Activated CD4-positive, alpha-beta T cell treated with anti-CD3 and anti-CD28 coated beads for 1 hour (primary cell): Measurements from ENCODE around the gene DICER1.

Experiments used
- DNase-seq: peaks from one replicate; pipeline ENCODE4 v3.0.0-alpha.2; 2020

The DICER1 gene

DNA sequence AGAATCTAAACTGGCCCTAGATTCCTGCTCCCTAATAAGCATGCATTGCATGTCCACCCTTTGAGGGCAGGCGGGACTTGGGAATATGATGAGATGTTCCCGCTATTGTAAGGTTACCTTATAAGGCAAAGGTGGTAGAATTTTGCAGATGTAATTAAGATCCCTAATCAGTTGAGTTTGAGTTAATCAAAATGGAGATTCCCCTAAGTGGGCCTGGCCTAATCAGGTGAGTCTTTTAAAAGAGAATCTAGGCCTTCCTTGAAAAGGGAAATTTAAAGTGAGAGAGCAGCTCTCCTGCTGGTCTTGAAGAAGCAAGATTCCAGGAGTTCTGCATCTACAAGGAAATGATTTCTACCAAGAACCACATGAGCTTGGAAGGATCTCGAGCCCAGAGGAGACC lies 83.4 kb downstream of the DICER1 start:
- no peak for DNase-seq

DNA sequence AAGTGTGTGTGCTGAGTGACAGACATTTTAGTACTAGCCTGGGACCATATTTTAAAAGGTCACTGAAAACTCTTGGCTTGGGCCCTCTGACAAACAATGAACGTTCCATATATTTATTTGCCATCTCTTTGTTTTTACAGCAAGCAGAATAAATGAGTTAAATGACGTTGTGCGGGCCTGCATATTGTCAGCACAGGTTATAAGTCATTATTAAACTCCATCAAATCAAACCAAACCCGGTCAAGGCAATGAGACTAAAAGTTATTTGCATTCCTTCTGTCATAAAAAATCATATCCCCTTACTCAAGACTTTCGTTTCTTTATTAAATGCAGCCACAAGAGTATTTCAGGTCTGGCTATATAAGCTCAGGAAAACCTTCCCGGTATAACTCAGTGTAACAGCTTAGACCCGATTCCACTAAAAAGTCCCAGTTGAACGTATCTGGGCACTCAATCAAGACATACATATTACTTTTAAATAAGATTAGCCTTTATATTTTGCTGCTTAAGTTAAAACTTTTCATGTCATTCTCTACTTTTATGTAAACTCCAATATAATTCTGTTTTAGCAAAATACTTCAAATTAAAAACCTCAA lies 84.9 kb downstream of the DICER1 start:
- no peak for DNase-seq

DNA sequence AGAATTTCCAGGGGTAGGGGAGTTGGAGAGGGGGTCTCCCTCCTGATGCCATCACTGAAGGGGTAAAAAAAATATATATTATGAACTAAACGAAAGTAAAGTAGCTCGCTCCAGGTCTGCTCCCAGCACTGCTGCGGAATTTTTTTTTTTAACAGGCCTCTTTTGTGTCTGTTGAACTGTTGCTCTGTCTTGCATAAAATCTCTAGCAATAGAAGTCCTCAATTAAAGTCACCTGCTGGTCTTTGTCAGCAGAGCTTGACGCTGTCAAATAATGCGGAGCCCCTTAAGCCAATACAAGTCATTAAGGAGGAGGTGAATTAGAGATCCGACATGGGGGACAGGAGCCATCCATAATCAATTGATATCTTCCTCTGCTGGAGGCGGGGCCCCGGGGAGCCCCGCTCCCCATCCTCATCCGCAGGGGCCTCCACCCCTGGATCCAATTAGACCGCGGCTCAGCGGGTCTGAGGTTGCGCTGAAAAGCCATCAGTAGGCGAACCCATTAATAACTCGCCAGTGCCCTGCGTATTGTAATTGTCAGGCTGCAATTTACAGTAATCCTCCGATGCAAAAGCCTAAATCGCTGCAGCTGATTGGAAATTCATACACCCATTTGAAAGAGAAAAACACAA lies 85.6 kb downstream of the DICER1 start:
- DNase-seq, result no peak

DNA sequence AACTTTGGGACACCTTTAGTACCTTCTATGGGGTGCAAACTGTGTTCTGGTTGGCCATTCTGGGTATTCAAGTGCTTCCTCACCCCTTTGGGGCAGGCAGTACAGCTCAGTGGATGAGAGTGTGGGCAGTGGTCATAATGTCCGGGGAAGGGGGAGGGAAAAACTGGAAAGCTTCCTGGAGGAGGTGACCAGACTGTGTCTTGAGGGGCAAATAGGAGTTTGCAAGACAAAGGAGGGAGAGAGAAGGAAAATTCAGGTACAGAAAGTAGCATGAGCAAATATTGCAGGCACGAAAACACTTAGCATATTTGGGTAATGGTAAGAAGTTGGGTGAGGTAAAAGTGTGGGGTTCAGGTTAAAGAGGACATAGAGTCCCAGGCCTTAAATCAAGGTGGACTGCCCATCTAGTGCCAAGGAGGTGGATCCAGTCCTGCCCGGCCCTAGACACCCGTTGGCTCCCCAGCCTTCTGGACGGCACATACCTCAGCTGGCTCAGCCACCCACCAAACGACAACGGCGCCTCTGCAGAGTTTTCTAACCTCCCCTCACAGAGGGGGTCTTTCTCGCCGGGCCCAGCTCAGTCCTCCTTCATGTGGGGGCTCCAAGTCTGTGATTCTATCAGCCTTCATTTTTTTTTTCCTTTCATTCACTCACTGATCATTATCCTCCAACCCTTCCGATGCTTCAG lies 86.4 kb downstream of the DICER1 start:
- no peak for DNase-seq

DNA sequence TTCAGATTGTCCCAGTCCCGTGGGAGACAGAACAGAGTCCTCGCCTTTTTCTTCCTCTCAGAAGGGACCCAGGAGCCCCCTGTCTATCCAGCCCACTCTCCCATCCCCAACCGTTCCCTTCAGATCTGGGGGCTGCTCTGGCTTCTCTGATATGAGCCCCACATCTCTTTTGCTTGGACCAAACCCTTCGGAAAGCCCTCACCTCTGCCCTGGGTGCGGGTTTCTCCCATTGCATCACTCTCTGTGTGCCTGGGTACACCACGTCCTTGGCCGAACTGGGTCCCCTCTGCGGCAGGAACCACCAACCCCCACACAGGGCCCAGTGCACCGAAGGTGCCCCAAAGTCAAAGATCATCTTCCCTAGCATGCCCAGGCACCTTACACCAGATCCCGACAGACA lies 87.8 kb downstream of the DICER1 start:
- DNase-seq, result no peak

DNA sequence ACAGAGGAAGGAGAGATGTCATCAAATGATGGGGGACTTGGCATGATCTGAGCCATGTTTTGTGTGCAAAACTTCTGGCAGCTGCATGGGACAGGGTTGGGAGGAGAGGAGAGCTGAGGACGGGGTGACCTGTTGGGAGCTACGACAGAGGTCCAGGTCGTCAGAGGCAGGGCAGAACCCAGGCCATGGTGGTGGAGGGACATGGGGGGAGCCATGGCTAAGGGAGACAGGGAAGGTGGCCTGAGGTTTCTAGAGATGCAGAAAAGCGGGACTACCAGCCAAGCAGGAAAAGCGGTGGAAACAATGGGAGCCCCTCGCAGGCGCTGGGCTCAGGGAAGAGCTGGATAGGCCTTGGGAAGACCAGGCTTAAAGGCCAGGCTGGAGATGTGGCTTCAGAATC lies 88.3 kb downstream of the DICER1 start:
- DNase-seq, result no peak

DNA sequence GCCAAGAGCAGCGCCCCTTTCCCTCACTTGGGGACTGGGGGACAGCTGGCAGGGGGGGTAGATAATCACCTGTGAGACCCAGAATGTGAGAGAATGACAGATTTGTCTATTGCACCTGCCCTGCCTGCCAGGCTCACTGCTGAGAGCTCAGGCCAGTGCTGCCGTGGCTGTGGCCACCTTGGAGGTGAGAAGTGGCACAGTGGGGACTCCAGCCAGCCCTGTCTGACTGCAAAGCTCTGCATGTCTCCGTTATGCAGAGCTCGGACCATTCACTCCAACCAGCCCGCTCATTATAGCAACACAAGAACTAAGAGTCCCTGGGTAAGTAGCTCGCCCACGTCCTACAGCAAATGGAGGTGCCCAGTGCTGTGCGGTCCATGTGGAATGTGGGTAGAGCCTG lies 88.8 kb downstream of the DICER1 start:
- DNase-seq, result no peak

DNA sequence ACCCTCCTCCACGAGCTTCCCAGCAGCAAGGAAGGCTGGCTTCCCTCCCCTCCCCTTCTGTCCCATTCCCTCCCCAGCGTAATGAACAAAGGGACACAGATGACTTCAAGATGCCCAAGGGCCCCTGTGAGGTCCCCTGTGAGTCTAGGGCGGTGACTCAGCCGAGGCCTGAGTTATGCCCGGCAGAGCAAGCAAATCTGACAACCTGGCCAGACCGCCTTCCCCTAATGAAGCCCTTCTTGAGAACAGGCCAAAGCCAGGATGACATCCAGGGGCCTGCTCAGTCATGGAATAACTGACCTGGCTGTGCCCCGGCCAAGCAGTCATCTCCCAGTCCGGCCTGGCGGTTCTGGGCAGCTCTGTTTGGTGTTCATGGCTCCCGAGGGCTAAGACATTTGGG lies 89.2 kb downstream of the DICER1 start:
- DNase-seq, result no peak

DNA sequence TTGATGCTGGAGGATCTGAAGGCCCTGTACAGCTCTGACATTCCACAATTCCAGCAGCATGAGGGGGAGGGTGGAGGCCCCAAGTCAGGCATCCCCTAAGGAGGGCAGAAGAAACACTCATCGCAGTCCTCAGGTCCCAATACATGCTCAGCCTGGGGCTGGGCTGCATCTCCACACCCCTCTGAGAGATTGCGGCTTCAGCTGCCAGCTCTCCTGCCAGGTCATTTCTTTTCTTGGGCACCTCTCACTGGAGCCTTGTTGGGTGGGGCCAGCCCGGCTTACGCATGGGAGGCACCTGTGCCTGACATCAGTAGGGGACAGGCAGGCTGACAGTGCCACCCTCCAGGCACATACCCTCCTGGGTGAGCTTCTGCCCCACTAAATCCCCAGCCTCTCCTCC lies 89.8 kb downstream of the DICER1 start:
- DNase-seq, result no peak

DNA sequence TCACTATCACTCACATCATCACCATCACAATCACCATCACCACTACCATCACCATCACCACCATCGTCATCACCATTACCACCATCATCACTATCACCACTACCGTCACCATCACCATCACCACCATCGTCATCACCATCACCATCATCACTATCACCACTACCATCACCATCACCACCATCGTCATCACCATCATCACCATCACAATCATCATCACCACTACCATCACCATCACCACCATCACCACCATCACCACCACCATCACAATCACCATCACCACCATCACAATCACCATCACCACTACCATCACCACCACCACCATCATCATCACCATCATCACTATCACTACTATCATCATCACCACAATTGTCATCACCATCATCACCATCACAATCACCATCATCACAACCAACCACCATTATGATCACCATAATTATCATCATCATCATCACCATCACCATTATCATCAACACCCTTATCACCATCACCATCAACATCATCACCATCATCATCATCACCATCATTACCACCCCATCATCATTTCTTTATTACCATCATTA lies 90.8 kb downstream of the DICER1 start:
- DNase-seq, result no peak

DNA sequence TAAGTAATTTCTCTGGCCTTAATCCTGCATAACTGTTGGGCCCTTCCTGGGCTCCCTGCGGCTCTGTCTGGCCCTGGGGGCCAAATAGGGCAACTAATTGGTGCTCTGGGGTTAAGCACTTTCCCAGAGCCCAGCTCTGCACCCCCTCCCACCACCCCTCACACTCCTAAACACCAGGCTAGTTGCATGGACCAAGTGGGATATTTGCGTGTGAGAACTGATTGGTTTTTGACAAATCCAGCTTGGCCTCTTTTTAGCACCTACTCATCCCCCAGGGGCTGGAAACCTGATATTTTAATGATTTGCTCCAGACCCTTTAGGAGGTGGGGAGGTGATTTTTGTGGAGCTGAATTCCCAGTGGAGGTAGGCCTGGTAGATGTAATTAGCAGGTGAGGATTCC lies 91.9 kb downstream of the DICER1 start:
- no peak for DNase-seq

DNA sequence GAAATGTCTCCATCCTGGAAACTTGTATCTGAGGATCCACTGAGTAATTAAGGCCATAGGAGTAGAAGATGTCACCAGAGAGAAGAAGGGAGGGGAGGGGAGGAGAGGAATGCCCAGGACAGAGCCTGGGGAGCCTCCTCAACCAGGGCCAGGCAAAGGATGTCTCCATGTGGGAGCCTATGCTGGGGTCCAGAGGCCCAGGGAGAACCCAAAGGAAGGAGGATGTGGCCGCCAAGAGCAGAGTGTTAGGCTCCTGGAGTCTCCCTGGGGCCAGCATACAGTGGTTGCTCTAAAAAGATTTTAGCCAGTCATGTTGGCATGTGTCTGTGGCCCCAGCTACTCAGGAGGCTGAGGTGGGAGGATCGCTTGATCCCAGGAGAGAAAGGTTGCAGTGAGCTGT lies 92.6 kb downstream of the DICER1 start:
- no peak for DNase-seq

DNA sequence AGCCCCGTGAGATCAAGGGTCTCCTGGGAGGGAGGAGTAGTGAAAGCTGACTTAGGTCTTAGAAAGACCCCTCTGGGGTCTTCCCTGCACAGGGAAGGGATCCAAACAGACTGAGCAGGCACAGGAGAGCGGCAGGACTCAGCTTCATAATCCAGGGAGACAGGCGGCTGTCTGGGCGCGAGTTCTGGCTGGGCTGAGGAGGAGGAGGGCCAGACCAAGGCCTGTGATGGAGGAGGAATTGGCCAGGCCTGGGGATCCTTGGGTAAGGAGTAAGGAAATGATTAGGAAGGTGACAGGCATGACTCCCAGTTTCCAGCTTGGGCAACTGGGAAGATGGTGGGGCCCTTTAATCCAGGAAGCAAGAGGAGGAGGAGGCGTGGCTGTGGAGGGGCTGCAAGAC lies 93.1 kb downstream of the DICER1 start:
- DNase-seq, result no peak

DNA sequence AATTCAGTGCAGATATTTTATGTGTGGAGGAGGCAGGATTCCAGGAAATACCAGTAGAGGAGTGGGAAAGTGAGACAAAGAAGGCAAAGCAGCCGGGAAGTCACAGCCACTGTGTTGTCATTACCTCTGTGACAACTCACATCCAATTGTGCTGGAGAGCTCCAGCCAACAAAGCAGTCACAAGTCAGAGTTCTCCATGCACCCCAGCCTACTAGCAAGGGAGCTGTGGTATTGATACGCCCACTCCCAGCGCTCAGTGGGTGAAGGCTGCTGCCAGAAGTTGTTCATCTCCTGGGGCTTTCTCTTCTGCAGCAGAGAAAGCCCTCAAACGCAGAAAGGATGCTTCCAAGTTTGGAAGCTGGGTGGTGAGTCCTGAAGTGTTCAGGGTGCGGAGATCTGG lies 93.9 kb downstream of the DICER1 start:
- no peak for DNase-seq

DNA sequence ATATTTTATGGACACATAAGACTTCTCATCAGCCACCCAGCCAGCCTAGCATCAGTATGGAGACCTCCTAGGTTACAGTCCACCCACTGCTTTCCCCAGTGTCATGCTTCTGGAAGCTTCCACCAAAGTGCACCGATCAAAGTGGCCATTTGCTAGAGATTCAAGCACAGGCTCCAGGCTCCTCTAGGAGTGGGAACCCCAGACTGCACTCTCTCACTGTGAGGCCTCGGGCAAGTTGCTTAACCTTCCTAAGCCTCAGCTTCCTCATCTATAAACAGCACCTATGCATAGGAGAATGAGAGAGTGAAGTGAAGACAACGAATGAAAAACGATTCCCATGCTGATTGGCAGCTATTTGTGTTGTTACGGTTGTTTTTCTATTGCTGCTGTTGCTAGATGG lies 94.4 kb downstream of the DICER1 start:
- DNase-seq, result no peak

DNA sequence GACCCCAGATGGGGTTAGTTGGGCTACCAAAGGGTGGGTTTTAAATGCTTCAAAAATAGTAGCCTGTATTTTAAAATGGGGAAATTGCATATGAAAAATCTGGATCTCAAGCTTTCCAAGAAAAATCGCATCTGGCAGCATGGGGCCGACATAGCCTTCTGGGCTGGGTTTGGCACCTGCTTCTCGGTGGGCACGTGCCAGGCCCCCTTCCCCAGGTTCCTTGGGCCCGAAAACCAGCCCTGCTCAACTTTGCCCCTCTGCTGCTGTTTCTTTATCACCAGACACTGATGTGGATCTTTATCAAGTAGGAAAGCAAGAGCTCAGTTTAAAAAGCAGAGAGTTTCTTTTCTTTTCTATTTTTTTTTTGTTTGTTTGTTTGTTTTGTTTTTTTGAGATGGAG lies 95.1 kb downstream of the DICER1 start:
- DNase-seq, result no peak

DNA sequence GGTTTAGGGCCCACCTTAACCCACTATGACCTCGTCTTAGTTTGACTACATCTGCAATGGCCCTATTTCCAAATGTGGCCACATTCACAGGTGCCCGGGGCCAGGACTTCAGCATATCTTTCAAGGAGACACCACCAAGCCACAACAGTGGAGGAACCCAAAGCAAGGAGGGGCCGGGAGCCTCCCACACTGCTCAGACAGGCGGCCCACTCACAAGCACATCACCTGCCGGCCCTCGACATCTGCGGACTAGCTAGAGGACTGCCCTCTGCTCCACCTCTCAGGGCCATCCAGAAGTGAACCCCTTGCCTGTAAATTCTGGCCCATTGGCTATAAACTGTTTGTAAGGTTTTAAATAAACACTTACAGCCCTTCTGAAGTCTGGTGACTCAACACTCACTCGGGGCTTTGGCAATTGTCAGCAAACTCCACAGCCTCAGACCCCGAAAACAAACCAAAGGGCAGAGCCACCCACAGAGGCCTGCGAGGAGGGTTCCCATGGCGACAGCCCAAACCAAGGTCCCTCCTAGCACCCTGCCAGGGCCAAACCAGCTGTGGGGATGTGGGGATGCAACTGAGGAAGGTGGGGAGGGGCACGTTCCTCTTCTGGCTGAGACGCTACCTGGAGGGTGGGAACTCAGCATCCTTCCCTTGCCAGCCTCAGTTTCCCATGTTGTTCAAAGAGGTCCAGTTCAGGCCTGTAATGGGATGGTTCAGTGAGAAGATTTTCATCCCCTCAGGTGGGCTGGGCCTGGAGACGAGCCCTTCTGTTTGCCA lies 95.8 kb downstream of the DICER1 start:
- DNase-seq, result no peak

DNA sequence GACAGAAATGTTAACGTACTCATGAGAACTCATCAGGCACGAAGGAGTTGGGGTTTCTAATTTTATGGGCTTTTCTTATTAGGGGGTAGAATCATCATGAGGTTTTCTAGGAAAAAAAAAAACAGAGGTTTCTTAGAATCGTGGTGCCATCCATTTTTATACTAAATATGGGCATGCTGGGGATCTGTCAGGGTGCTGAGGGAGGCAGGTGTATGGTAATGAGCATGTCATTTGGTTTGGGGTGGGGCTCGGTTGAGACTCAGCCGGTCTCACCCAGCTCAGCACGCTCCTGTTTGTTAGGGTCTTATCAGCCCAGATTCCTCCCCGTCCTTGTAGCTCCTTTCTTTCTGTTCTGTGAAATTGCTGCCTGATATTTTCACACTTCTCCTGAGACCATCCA lies 98.2 kb downstream of the DICER1 start:
- DNase-seq, result no peak

DNA sequence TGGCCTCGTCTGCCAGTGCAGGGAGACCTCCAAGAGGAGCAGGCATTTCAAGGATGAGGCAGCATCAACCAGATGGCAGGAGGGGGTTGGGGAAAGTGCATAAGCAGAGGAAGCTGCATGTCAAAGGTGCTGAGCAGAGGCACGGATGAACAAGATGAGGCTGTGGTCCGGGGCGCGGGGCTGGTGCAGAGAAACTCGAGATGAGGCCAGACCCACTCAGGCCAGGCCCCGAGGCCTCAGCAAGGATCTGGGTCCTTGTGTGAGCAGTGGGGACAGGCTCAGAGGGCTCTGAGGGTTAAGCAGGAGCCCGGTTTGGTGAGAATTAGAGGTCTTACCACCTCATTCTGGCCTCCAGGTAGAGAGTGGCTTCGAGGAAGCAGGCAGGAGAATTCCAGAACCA lies 98.8 kb downstream of the DICER1 start:
- DNase-seq, result no peak

DNA sequence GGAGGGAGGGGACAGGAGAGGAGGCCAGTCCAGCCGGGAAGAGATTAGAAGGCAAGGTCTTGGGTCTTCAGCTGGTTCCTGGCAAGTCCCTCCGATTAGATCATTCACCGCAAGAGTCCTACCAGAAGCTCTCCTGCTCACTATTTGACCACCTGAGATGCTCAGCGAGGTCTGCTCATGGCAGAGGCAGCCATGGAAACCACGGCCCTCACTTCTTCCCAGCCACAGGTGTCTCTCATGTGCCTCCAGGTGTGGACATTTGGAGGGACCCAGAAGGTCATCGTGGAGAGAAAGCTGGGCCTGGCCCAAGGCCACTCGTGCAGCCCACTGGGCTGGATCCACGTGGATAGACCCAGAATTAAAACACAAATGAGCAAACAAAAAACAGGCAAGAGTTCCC lies 99.5 kb downstream of the DICER1 start:
- no peak for DNase-seq

DNA sequence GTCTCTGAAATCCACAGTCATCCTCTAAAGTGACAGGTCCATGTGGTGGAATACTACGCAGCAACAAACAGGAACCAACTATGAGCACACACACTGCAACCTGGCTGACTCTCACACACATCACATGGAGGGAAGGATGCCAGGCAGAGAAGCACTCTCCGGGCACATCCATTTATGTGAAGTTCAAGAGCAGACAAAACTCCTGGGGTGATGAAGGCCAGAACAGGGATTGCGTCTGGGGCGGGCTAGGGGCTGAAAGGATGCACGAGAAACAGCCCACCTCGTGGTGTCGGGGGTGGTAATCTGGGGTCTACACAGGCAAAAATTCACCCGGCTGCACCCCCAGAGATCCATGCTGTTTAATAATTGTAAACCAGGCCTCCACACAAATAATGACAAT lies 100.2 kb downstream of the DICER1 start:
- DNase-seq, result no peak

DNA sequence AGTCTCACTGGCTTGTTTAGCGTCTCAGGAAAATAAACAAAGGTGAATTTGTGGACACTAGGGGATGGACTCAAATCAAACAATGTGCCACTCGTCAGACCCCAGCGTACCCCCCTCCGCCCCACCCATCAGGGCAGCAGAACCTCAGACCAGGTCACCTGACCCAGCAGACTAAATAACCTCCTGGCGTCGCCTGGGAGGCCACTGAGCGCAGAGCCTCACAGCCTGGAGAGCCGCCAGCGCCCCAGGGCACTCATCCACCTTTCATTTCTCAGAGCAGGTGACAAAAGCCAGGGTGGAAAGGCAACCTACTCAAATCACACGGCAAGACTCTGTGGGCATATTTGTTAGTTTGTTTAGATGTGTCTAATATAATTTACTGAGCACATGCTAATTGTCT lies 100.9 kb downstream of the DICER1 start:
- DNase-seq, result no peak

DNA sequence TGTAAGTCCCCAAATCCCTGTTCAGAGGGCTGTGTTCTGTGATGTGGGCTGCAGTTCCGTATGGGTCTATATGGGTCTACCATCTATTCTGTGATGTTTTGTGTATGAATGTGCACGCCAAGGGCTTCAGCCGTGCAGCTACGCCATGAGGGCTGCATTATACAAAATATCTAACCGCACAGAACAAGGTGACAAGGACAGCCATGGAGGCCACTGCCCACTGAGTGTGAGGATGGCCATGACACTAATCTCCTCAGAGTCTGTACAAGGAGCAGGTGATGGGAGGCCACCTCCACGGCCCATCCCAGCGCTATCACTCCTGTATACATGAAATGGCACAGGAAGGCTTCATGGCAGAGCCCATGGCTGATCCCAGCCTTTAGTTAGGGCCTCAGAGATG lies 102.0 kb downstream of the DICER1 start:
- DNase-seq, result no peak
